ENCODE measurements around the gene SUMO2. TPM values are rescaled to one million over a fixed set of nuclear protein-coding genes. Genes with fewer than 3 reads are reported as not detected.

Gene SUMO2
- total RNA-seq, 1 donor from 2014 or later: 90.8 TPM

DNA sequence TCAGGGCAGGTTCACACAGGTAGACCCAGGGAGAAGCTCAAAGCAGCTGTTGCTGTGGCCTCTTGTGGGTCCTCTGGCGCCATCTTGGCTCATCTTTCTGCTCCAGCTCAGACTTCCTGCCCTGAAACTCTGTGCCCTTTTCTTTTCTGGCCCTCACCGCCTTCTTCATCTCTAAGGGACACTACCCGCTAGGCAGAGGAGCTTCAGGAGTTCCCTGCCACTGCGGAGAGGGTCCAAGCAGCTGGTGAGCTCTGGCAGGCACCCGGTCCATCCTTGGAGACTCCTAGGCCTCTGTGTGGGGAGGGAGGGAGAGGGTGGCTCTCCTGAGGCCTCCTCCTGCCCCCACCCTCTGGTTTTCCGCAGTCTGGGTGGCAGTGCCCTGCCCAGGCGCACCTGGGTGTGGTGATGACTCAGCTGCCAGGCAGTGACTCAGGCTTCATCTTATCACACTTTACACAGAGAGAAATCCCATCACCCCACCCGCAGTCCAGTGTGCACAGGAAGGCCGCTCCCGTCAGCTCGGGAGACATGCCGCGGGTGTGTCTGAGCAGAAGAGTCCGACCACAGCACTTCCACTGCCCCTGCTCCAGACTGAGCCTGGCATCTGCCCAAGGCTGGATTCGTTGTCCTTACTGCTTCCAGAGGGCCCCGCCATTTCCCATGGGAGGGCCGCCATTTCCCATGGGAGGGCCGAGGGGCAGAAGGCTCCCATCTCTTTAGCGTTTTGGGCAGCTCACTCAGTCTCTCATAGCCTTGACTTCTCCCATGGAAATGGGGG lies 58.5 kb downstream of the SUMO2 start:
- DNase-seq (ENCODE audit: low read depth in 2 of 2): peak; percentile 55 to 91

DNA sequence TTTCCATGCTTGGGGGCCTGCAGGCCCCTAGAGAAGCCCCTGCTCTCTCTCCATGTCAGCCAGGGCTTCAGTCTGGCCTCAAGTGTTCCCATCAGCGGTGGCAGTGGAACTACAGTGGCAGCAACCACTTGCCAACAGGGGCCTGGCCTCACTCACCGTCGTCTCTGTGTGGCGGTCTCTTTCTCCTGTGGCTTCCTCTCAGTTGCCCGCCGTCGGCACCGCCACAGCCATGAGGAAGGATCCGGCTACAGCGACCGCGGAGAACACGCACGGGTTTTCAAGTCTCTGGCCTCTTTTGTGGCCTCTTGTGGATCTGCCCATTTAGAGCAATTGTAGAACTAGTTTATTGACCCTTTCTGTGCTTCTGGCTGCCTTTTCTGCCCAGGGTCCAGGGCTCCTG lies 64.5 kb downstream of the SUMO2 start:
- DNase-seq (ENCODE audit: low read depth in 2 of 2): no peak

DNA sequence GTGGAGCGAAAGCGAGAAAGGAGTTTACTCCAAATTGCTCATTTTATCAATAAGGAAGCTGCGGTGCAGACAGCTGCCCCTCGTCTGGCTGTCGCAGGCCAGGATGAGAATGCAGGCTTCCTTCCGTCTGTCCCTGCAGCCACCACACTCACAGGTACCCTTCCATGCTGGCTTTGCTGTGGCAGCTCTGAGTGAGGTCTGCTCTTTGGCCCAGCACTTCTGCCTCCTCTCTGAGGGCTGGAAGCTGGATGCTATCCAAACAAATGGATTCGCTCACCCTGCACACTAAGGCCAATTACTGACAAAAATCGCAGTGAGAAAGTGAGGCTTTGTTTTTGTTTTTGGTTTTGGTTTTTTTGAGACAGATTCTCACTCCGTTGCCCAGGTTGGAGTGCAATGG lies 66.0 kb downstream of the SUMO2 start:
- DNase-seq (ENCODE audit: low read depth in 2 of 2): no peak

Other genes with a start within 250 kb of the SUMO2 start
- gene OTOP3, start 247.1 kb downstream of the SUMO2 start, total RNA-seq: not detected in 2 replicates
- 31.6 and 48.5 TPM in 2 replicates for gene HID1, start 210.2 kb downstream of the SUMO2 start, total RNA-seq
- gene CDR2L, start 195.3 kb downstream of the SUMO2 start, total RNA-seq: 7.2 and 10.2 TPM in 2 replicates
- gene MRPL58, start 170.3 kb downstream of the SUMO2 start, total RNA-seq: 16.2 and 28.0 TPM in 2 replicates
- gene ATP5PD, start 136.0 kb downstream of the SUMO2 start, total RNA-seq: 138 and 188 TPM in 2 replicates
- 9.1 and 14.9 TPM in 2 replicates for gene KCTD2, start 135.7 kb downstream of the SUMO2 start, total RNA-seq
- gene SLC16A5, start 95.0 kb downstream of the SUMO2 start, total RNA-seq: 3.9 and 4.6 TPM in 2 replicates
- 3.9 and 6.2 TPM in 2 replicates for gene ARMC7, start 73.0 kb downstream of the SUMO2 start, total RNA-seq
- gene NT5C, start 51.2 kb downstream of the SUMO2 start, total RNA-seq: 42.4 and 46.0 TPM in 2 replicates
- gene JPT1, start 28.4 kb downstream of the SUMO2 start, total RNA-seq: 87.1 and 122 TPM in 2 replicates
- gene NUP85, start 22.7 kb upstream of the SUMO2 start, total RNA-seq: 39.4 and 39.7 TPM in 2 replicates
- 6.3 and 12.0 TPM in 2 replicates for gene GGA3, start 78.6 kb upstream of the SUMO2 start, total RNA-seq
- 60.1 and 70.2 TPM in 2 replicates for gene MRPS7, start 78.9 kb upstream of the SUMO2 start, total RNA-seq
- gene MIF4GD, start 88.3 kb upstream of the SUMO2 start, total RNA-seq: 10.4 and 10.9 TPM in 2 replicates
- 6.2 and 6.6 TPM in 2 replicates for gene SLC25A19, start 106.5 kb upstream of the SUMO2 start, total RNA-seq
- gene GRB2, start 222.7 kb upstream of the SUMO2 start, total RNA-seq: 69.3 and 81.2 TPM in 2 replicates

Measured in dermis microvascular lymphatic vessel endothelial cell (primary cell).